BLaER1 treated with 17β-estradiol and CSF1 and Interleukin-3, amounts not matched to agents 10 nM and 100 nM (cell line): Measurements from ENCODE around the gene C14orf119.

Experiments
- H3K27ac ChIP-seq, 11 experiments: shearing (Covaris generic); formaldehyde crosslinking; 2 replicates each; pipeline ENCODE4 v1.8.1; 2022
- H3K27me3 ChIP-seq, 11 experiments: shearing (Covaris generic); formaldehyde crosslinking; 2 replicates each; pipeline ENCODE4 v1.8.1; 2022
- H3K36me3 ChIP-seq, 11 experiments: shearing (Covaris generic); formaldehyde crosslinking; 2 replicates each; pipeline ENCODE4 v1.8.1; 2022
- H3K4me1 ChIP-seq, 10 experiments: shearing (Covaris generic); formaldehyde crosslinking; 2 replicates each; pipeline ENCODE4 v1.8.1; 2022
- H3K4me2 ChIP-seq, 11 experiments: shearing (Covaris generic); formaldehyde crosslinking; 2 replicates each; pipeline ENCODE4 v1.8.1; 2022
- H3K4me3 ChIP-seq, 10 experiments: shearing (Covaris generic); formaldehyde crosslinking; 2 replicates each; pipeline ENCODE4 v1.8.1; 2022
- H3K9ac ChIP-seq, 11 experiments: shearing (Covaris generic); formaldehyde crosslinking; 2 replicates each; pipeline ENCODE4 v1.8.1; 2022
- H3K9me3 ChIP-seq, 11 experiments: shearing (Covaris generic); formaldehyde crosslinking; replicated peaks in 1 of 11; 2 replicates each; pipeline ENCODE4 v1.8.1; 2022
- H4K20me1 ChIP-seq, 11 experiments: shearing (Covaris generic); formaldehyde crosslinking; 2 replicates each; pipeline ENCODE4 v1.8.1; 2022
- Cebpa-rat ChIP-seq, 11 experiments: shearing (Covaris generic); IDR thresholded peaks; 2 replicates each; pipeline ENCODE4 v1.8.1; 2022

The C14orf119 gene

GRCh38 chr14:23128969-23129758 is 33.9 kb downstream of the C14orf119 start:
- Histone ChIP-seq H3K9me3 (peaks cover 0 to 10% (median 0%) of the 10 kb centered on the region in 11 experiments; a peak in 2 of 22 replicates), H4K20me1 (no peaks in the 10 kb centered on the region), H3K4me2 (peak overlapping the region in 8 of 11 experiments; percentile 12 to 75 (median 60); a peak in 16 of 22 replicates)

DNA sequence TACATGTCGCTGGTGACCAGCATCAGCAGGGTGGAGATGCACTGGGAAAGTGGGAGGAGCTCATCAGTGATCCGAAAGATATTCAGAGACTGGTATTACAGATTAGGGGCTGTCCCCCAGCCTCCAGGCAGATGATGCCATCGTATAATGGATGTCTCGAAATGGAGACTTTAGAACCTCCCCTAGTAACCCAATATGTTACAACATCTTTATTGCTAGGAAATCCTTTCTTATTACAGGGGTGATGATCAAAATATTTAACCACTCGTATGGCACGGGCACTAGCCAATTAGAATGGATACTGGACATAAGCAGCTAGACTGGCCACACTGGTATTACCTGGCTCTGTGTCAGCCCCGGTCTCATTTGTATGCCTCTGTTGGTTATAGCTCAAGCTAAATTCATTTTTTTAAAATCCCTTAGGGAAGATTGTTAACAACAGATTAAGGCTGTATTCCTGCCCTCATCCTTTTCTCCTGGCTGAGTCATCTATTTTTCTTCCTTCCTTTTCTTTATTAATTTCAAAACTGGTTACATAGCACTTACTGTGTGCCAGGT is 34.5 kb downstream of the C14orf119 start:
- TF ChIP-seq Cebpa-rat (IDR thresholded peaks at IDR 0.05), result no peak
- peak overlapping the region; percentile 42 to 75 (median 66) for H3K4me2 ChIP-seq
- H3K36me3 ChIP-seq, result peaks cover 0 to 85% (median 0%) of the 10 kb centered on the region in 11 experiments; a peak in 5 of 22 replicates
- no peak overlapping the region for H3K4me3 ChIP-seq
- no peak overlapping the region for H3K9ac ChIP-seq
- peaks cover 34 to 48% (median 42%) of the 10 kb centered on the region in 10 experiments for H3K4me1 ChIP-seq
- H3K27ac ChIP-seq, result peak overlapping the region in 4 of 11 experiments; percentile 4 to 54 (median 21); a peak in 6 of 22 replicates
- no peaks in the 10 kb centered on the region for H4K20me1 ChIP-seq
- peaks cover 0 to 10% (median 0%) of the 10 kb centered on the region in 11 experiments; a peak in 2 of 22 replicates for H3K9me3 ChIP-seq
- no peaks in the 10 kb centered on the region for H3K27me3 ChIP-seq

More at GRCh38 chr14:23128969-23129758, 33.9 kb downstream of the C14orf119 start:
- Histone ChIP-seq H3K9ac (no peak overlapping the region), H3K4me1 (peaks cover 34 to 48% (median 45%) of the 10 kb centered on the region in 10 experiments), H3K4me3 (no peak overlapping the region), H3K36me3 (peaks cover 0 to 78% (median 0%) of the 10 kb centered on the region in 11 experiments; a peak in 5 of 22 replicates), H3K27me3 (no peaks in the 10 kb centered on the region), H3K27ac (no peak overlapping the region)
- no peak for TF ChIP-seq Cebpa-rat (IDR thresholded peaks at IDR 0.05)

DNA sequence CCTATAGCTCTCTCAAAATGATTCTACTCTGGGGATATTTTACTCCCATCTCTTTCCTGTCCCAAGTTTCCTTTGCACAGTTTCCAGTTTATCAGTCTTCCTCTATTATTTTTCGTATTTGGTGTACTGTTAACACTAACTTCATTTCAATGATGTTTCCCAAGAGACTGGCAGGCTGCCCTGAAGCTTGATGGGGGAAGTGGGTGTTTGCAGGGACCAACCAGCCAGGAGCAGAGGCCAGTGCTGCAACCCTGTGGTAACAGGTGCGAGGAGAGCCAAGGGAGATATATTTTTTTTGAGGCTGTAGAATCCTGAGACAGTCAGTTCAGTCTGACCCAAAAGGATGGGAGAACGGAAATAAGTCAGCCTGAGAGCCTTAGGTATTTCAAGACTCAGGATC is 35.6 kb downstream of the C14orf119 start:
- peak overlapping the region; percentile 42 to 75 (median 66) for H3K4me2 ChIP-seq
- peaks cover 0 to 89% (median 0%) of the 10 kb centered on the region in 11 experiments; a peak in 5 of 22 replicates for H3K36me3 ChIP-seq
- H3K4me3 ChIP-seq, result no peak overlapping the region
- H3K9ac ChIP-seq, result peak overlapping the region in 2 of 11 experiments; percentile 21 to 40; a peak in 2 of 22 replicates
- no peaks in the 10 kb centered on the region for H3K27me3 ChIP-seq
- H3K27ac ChIP-seq, result peak overlapping the region in 6 of 11 experiments; percentile 5 to 54 (median 38); a peak in 9 of 22 replicates
- peaks cover 0 to 10% (median 0%) of the 10 kb centered on the region in 11 experiments; a peak in 2 of 22 replicates for H3K9me3 ChIP-seq
- no peaks in the 10 kb centered on the region for H4K20me1 ChIP-seq
- H3K4me1 ChIP-seq, result peaks cover 34 to 48% (median 42%) of the 10 kb centered on the region in 10 experiments
- 0 out of 22 replicates have a peak, but pooled peaks of 2 of the 11 experiments have one; percentile 16 to 39 for TF ChIP-seq Cebpa-rat (IDR thresholded peaks at IDR 0.05)

DNA sequence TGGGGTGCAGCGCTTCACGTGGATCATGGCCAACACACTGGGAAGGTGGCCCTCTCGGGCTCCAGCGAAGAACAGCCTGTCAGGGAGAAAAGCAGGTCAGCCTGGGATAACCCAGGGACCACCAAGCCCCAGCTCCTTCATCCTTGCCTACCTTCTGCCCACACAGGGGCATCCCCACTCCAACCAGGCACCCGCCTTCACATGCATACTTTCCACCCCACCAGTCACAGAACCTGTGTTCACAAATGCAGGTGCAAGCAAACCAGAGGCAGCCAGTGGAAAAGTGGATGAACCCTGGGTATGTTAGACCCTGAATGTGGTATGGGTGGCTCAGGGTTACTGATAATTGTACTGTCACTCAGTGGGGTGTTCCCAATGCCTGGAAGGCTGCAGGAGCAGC is 36.2 kb downstream of the C14orf119 start:
- no peak overlapping the region for H3K4me3 ChIP-seq
- TF ChIP-seq Cebpa-rat (IDR thresholded peaks at IDR 0.05), result no peak
- H3K4me2 ChIP-seq, result peak overlapping the region; percentile 42 to 75 (median 66)
- H3K27ac ChIP-seq, result peak overlapping the region in 4 of 11 experiments; percentile 35 to 50 (median 38); a peak in 7 of 22 replicates
- H3K27me3 ChIP-seq, result no peaks in the 10 kb centered on the region
- H3K4me1 ChIP-seq, result peaks cover 34 to 48% (median 42%) of the 10 kb centered on the region in 10 experiments
- H3K9ac ChIP-seq, result peak overlapping the region in 3 of 11 experiments; percentile 21 to 40 (median 27); a peak in 3 of 22 replicates
- H3K36me3 ChIP-seq, result peaks cover 0 to 89% (median 0%) of the 10 kb centered on the region in 11 experiments; a peak in 5 of 22 replicates
- H3K9me3 ChIP-seq, result peaks cover 0 to 10% (median 0%) of the 10 kb centered on the region in 11 experiments; a peak in 2 of 22 replicates
- no peaks in the 10 kb centered on the region for H4K20me1 ChIP-seq

- Histone ChIP-seq H3K4me1 (peaks cover 34 to 47% (median 40%) of the 10 kb centered on the region in 10 experiments), H3K9me3 (peaks cover 0 to 10% (median 0%) of the 10 kb centered on the region in 11 experiments; a peak in 2 of 22 replicates), H3K27ac (no peak overlapping the region), H3K4me2 (peak overlapping the region in 1 of 11 experiments; percentile 20; a peak in 1 of 22 replicates), H3K4me3 (no peak overlapping the region), H3K36me3 (peaks cover 0 to 89% (median 0%) of the 10 kb centered on the region in 11 experiments; a peak in 5 of 22 replicates), H4K20me1 (no peaks in the 10 kb centered on the region), H3K9ac (no peak overlapping the region), H3K27me3 (no peaks in the 10 kb centered on the region)
- TF ChIP-seq Cebpa-rat (IDR thresholded peaks at IDR 0.05), result no peak
These were observed 37.7 kb downstream of the C14orf119 start for GRCh38 chr14:23132970-23133369.

DNA sequence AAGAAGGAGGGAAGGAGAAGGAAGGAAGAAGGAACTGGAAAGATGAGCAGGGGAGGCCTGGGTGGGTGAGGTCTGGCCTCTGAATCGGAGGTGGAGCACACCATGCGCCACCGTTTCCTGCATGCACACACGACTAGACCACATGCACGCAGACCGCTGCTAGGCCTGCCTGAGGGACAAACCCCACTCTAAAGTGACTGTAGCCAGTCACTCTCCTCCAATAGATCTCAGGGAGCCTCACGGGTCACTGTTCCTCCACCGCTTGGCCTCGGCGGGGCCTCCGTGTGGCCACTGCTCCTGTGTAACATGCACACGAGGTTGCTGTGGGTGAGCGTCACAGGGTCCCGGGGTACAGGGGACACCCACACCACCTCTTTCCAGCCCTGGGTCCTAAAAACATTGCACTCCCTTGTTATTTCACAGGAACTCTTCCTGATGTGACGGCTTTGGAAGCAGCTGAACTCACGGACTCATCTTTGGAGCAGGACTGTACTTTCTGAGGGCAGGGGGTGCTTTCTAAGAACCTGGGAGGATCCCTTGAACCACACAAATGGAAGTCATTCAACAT is 41.3 kb downstream of the C14orf119 start:
- peaks cover 0 to 91% (median 0%) of the 10 kb centered on the region in 11 experiments; a peak in 5 of 22 replicates for H3K36me3 ChIP-seq
- no peak overlapping the region for H3K4me2 ChIP-seq
- H3K4me3 ChIP-seq, result no peak overlapping the region

DNA sequence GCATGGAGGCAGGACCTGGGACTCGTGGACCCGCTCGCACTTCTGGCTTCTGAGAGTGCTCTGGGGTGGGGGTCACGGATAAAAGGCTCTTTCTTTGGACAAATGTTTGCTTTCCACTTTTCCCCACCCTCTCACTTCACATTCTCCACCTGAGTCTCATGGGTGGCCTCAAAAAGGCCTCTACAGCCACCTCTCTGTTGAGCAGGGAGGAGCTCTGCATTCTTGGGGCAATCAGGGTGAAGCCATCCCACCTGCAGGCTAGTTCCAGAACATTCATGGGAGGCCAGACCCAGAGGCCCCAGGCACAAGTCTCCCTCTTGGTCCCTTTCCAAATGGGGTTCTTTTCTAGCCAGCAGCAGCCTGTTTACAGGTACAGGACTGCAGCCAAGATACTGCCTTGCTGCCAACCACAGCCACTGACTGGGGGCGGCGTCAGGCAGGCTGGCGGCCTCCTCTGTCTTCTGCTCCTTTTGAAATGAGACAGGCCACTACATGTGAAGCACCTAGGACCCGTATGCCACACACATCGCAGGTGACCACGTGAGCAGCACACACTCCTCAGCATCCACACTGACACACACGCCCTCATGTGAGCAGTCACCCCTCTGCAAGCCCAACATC is 42.0 kb downstream of the C14orf119 start:
- H3K36me3 ChIP-seq, result peaks cover 0 to 93% (median 0%) of the 10 kb centered on the region in 11 experiments; a peak in 5 of 22 replicates
- 0 out of 22 replicates have a peak overlapping the region, but pooled peaks of 1 of the 11 experiments have one; percentile 4 for H3K9ac ChIP-seq
- H3K27ac ChIP-seq, result no peak overlapping the region
- no peaks in the 10 kb centered on the region for H3K27me3 ChIP-seq
- TF ChIP-seq Cebpa-rat (IDR thresholded peaks at IDR 0.05), result no peak
- no peak overlapping the region for H3K4me3 ChIP-seq
- H4K20me1 ChIP-seq, result no peaks in the 10 kb centered on the region
- no peaks in the 10 kb centered on the region for H3K9me3 ChIP-seq
- peaks cover 0 to 9% (median 5%) of the 10 kb centered on the region in 10 experiments; a peak in 7 of 20 replicates for H3K4me1 ChIP-seq
- H3K4me2 ChIP-seq, result no peak overlapping the region

More for the DNA sequence above, 41.3 kb downstream of the C14orf119 start:
- TF ChIP-seq Cebpa-rat (IDR thresholded peaks at IDR 0.05), result no peak
- peaks cover under 1 to 11% (median 6%) of the 10 kb centered on the region in 10 experiments; a peak in 18 of 20 replicates for H3K4me1 ChIP-seq
- H3K27me3 ChIP-seq, result no peaks in the 10 kb centered on the region
- no peak overlapping the region for H3K27ac ChIP-seq
- H4K20me1 ChIP-seq, result no peaks in the 10 kb centered on the region
- 0 out of 22 replicates have a peak overlapping the region, but pooled peaks of 1 of the 11 experiments have one; percentile 4 for H3K9ac ChIP-seq
- H3K9me3 ChIP-seq, result no peaks in the 10 kb centered on the region
